HT1080 (cell line): Measurements from ENCODE around the gene STXBP4. TPM values are rescaled to one million over a fixed set of nuclear protein-coding genes. Genes with fewer than 3 reads are reported as not detected.
"Not testable (repeated sequence)": the region's sequence is repeated elsewhere in the genome, so short reads cannot be mapped to it uniquely, and the experiment has no call there.

Experiments used
- DNase-seq: peaks from one replicate; pipeline ENCODE4 v3.0.0-alpha.2; 2015; ENCODE audit warnings: low read depth
- total RNA-seq: library from RNA; depleted of rRNA; stranded (reverse); fragments of >200 nt; shearing (Covaris generic); gene quantifications from 2 replicates; pipeline ENCODE4 v1.2.3, GENCODE V29; 2014

The STXBP4 gene
- total RNA-seq, 1 experiment from 2014 or later: 1.9 TPM

DNA sequence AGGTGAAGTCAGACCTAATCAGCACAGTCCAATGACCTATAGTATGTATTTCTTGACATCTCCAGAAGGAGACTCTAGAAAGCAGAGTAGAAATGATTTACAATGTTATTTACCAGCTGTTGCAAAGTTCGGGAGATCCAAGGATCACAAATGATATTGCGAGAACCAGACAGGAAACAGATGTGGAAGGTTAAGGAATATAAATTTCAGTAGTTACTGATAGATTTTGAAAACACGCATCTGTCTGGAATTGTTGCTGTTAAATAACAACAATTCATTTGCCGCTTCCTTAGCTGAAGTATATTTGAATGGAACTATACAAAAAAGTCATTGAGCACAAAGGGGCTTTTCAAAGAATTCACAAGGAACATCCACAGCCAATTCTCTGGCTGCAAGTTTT lies 72.0 kb downstream of the STXBP4 start:
- DNase-seq: no peak

DNA sequence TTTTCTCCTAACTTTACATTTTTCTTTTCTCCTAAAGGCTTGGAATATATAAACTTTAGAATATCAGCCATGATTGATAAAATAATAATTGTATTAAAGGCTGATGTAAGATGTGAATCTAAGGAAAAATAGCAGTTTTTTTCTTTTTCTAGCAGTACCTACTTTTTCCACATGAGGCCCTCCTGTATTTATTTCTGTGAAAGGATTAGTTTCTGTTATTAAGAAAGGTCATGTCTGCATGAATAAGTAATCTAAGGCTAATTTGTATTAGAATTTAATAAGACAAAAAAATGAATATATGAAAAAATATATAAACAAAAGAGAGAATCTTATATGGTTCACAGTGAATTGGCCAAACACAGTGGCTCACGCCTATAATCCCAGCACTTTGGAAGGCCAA lies 85.3 kb downstream of the STXBP4 start:
- peak; percentile 2 for DNase-seq

DNA sequence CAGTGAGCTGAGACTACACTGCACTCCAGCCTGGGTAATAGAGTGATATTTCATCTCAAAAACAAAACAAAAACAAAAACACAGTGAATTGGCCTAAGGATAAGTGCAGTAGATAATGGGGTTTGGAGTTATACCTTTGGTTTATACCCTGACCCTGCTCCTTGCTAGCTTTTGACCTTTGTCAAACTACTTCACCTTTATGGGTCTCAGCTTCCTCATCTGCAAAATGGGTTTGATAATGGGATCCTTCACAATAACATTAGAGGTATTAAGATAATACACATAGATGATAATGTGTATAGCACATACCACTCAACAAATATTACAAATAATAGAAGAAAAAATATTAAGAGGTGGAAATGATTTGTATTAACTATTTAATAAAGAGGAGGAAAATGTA lies 85.9 kb downstream of the STXBP4 start:
- DNase-seq: no peak

DNA sequence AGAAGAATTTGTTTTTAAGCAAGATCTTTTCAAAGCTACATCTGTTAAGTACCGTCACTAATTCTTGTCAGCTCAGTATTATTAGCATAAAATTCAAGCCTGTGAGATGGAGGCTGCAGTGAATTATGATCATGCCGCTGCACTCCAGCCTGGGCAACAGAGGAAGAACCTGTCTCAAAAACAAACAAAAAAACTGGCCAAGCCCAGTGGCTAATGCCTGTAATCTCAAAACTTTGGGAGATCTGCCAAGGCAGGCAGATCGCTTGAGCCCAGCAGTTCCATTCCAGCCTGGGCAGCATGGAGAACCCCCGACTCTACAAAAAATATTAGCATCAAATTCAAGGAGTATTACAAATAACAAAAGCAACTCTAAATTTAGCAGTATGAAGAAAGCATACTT lies 88.0 kb downstream of the STXBP4 start:
- DNase-seq: no peak

DNA sequence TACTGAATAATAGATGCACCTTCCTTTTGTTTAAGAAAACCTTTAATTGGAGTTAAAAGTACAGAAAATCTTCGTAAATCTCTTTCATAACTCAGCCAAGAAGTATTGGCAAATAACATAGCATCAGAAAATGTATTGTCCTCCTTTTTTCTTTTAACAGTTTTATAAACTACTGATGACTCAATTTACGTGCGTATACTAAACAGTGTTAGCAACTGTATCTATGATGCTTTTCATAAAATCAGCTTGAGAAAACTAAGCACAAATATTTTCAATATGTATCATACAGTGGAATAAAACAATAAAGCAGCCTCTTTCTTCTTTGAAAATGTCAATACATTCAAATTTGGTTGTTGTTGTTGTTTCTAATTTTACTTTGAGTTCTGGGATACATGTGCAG lies 88.6 kb downstream of the STXBP4 start:
- DNase-seq: no peak

DNA sequence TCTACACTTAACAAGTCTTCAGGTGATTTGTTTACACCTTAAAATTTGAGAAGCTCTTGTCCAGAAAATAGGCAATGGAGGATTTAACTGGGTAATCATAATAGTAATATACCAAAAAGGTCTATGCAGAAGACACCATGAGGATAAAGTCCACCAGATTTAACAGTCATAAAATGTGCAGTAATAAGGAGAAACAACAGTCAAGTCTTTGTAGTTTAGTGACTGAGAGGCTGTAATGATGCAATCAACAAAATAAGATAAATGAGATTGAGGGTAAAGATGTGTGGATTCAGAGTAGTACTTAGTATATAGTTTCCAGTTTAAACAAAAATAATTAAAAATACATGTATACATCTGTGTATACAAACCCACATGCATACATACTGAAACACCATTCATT lies 91.2 kb downstream of the STXBP4 start:
- no peak for DNase-seq

DNA sequence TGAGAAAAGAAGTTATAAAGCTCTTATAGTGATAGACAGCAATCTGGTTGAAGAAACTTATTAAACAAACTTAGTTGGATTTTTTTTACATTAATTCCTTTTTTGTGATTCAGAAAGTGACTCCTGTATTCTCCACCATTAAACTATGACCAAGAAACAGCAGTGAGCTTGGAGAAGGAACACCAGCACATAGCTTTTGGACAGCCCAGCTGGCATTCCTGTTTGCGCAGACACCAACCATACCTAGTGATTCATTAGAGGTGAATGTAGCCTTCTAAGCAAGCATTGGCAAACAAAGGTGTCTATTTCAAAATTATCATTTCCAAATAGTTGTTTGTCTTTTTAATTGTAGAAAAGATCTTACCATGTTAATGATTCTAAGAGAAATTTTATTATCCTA lies 94.4 kb downstream of the STXBP4 start:
- peak; percentile 33 for DNase-seq

DNA sequence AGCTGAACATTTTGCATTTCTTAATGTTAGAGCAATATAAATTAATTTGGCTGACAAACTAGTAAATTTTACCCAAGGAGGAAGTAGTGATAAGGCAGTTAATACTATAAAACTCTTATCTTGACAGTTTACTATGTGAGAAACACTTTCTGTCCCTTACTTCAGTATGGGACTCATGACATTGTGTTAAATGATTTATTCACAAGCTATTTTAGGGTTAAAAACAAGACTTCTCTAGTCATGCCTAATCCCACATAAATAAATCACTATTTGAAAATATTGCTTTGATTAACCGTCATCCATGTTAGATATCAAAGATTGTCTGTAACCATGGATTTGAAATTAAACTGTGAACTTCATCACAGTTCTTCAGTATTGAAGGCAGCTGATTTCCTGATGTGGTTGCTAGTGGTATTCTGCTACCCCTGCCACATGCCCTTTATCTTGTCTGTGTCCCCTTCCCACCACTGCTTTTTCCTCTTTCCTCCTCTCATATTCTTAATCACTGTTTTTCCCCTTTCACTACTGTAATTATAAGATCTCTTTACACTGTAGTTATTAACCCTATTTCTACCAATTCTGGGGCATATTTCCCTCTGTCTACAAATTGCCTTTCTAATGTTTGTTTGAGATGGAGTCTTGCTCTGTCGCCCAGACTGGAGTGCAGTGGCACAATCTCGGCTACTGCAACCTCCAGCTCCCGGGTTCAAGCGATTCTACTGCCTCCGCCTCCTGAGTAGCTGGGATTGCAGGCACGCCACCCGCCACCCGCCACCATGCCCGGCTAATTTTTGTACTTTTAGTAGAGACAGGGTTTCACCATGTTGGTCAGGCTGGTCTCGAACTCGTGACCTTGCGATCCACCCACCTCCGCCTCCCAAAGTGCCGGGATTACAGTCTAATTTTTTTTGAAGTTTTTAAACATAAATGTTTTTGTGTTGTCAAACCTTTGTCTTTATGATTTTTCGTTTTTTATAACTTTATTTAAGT lies 95.6 kb downstream of the STXBP4 start:
- DNase-seq: no peak

DNA sequence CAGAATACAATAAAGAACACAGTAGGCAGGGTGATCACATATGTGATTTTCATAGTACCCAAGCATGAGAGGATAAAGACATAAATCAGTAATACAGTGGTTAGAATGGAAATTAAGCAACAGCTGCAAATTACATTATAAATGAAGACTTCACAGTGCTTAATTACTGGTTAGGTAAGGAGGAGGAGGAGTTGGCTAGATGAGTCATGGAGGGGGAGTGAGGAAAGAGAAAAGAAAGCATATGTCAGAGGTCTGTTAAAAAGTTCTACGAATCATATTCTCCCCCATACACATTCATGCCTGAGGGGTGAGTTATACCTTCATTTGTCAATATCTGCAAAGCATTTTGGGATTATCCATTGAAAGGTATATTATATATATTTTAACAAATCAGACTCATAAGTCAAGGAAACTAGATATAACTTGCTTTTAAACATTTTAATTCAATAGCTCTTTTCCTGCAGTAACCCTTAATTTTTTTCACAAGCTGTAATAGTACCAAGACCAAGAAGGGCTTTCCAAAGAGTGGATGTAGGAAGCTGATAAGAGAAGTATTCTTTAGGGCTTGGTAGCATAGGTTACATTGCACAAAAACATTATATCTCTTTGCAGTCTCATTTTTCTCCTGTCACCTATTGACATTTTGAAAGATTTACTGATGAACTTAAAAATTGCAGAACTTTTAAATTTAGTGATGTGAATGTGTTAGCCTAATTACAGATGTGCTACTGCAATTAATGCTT lies 99.3 kb downstream of the STXBP4 start:
- DNase-seq: peak; percentile 56

DNA sequence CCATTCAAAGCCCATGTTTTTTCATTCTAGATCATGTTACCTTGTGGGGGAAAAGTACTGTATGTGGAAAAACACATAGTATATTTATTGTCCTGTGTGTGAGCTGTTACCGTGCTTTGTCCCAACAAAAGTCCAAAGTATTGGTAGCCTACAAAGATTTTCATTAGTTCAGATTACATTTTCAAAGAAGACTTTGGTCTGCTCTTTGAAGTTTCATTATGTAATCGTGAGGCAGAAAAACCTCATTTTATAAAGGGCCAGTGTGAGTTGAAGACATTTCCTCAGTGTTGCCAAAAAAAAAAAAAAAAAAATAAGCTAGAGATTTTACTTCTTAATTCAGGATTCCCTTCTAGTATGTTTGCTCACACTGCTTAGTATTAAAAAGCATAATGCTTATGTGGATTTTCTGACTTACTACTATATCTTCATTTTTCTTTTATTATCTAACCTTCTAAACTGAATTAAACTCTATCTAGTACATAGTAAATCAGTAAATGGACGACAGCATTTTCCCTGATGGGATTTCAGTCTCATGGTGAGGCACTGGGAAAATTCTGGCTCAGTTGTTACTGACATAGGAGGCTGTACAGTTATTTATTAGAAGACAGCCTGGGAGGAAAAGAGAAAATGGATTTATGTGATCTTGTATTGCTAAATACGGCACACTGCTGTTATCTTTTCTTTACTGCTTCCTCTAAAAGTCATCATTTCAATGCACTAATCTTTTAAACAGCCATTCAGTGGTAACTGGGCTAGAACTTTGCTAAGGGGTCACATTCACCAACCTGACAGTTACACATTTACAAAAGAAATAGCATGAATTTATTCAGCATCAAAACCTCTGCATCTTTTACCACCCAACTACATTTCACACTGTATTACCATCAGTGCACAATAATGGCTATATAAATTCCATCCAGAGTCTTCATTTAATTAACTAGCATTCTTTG lies 100.6 kb downstream of the STXBP4 start:
- no peak for DNase-seq

DNA sequence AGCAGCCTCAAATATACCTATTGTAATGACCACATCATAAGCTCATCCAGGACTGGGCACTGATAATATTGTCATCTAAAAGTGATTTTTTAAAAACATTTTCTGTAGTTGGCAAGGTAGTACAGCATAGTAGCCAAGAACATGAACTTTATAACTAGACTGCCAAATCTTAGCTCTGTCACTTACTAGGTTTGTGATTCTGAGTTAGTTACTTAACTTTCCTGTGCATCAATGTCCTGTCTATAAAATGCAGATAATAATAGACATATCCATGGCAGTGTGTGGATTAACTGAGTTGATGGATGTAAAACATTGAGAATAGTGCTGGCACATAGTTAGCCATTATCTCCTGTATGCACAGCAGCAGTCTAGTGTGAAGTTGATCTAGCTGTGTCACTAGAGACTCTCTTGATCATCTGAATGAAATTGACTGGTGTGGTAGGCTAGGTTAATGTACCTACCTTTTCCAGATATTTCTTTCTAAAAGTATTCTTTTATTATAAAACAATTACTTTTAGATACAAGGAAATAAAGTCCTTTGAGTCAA lies 101.5 kb downstream of the STXBP4 start:
- no peak for DNase-seq

DNA sequence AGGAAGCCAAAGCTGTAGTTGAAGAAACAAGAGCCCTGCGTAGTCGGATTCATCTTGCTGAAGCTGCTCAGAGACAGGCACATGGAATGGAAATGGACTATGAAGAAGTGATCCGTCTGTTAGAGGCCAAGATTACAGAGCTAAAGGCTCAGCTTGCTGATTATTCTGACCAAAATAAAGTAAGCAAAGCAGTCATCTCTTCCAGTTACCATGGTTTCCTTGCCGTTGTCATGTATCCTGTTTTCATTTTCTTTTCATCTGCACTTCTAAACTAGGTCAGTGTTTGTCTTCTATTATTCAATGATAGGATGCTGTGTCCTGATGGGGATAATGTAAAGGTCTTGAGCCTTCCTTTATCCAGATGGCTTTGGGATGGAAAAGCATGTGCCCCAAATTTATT lies 104.3 kb downstream of the STXBP4 start:
- DNase-seq: no peak

DNA sequence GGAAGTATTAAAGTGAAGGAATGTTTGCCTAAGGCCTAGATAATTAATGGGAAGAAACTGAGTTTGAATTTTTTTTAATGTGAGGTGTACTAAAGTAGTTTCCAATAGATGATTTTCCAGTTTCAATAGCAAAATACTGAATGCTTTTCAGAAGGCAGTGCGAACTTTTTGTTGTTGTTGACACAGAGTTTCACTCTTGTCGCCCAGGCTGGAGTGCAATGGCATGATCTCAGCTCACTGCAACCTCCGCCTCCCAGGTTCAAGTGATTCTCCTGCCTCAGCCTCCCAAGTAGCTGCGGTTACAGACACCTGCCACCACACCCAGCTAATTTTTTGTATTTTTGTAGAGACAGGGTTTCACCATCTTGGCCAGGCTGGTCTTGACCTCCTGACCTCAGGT lies 104.9 kb downstream of the STXBP4 start:
- DNase-seq: not testable (repeated sequence)

DNA sequence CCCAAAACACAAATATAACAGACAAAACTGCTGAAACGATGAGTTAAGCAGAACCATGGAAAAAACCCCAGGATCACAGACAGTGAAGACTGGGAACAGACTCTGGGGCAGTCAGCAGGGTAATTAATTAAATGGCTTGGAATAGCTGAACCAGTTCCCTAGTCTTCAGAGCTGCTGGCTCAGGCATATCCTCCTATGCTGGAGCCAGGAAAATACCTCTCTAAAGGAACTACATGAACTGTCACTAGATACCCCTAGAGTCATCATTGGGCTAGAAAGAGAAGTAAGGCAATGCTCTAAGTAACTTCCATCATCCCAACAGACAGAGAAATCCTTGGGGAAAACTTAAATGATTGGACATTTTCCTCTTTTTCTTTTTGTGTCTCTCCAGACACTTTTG lies 113.0 kb downstream of the STXBP4 start:
- DNase-seq: no peak

DNA sequence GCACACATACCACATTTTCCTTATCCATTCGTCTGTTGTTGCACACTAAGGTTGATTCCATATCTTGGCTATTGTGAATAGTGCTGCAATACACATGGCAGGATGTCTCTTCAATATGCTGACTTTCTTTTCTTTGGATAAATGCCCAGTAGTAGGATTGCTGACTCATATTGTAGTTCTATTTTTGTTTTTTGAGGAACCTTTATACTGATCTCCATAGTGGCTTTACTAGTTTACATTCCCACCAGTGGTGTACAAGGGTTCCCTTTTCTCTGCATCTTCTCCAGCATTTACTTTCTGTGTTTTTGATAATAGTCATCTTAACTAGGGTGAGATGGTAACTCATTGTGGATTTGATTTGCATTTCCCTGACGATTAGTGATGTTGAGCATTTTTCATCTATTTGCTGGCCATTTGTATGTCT lies 118.1 kb downstream of the STXBP4 start:
- DNase-seq: peak; percentile 87

DNA sequence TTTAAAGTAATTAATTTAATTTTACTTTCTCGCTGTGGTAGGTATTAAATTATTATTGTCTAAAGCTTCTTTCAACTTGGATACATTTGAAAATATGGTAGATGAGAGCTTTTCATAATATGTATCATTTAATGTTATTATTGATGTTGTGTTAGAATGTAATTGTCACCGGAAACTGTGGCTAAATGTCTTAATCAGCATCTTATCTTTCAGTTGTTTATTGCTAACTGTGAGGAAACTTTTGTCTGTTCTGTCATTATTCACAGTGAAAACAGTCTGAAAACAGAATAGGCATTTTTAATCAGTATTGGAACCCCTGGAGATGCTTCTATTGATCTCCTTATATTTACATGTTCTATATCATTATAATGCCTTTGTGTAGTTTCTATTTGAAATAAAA lies 120.7 kb downstream of the STXBP4 start:
- DNase-seq: no peak

DNA sequence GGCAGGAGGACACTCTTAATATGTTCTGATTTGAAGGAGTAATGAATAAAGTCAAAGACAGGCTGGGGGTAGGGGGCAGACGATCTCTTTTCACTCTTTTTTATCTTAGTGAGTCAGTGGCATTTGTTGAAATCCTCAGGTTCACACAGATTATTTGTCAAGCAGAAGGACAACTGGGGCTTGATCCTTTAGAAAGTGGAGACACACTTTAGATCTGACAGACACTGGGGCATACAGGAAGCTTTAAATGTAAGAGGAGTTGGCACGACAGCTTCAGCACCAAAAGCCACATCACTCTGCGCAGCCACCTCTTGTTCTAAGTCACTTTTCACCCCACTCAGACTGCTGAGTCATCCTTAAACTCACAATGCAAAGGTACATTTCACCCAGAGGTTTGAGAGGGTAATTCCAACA lies 121.5 kb downstream of the STXBP4 start:
- DNase-seq: peak; percentile 32

DNA sequence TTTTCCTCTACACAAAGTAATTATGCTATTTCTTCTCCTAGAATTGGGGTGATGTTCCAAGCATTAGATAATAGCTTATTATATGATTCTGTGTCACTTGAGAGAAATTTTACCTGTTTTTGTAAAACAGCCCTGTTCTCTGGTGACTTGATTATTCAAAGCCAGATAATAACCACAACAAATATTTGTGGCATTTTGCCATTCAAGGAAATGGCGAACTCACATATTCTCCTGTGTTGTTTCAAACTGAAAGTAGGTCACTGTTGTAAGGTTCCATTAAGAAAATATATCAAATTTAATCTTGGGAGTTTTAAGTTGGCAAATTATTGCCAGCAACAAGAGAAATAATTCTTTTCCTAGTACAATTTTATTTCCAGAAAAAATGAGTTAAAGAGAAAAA lies 124.8 kb downstream of the STXBP4 start:
- DNase-seq: no peak

DNA sequence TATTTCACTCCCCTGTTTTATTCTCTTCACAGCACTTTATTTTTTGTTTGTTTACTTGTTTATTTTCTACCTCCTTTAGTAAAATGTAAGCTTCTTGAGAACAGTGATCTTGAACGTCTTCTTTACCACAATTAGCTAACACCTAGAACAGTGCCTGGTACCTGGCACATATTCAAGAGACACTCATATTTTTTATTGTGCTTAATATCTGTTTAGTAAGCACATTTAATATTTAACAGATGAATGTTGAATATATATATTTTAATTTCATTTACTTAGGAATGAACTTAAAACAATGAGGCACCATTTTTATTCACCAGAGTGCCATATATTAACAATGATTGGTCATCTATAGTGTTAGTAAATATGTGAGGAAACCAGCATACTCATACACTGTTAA lies 130.2 kb downstream of the STXBP4 start:
- DNase-seq: no peak

DNA sequence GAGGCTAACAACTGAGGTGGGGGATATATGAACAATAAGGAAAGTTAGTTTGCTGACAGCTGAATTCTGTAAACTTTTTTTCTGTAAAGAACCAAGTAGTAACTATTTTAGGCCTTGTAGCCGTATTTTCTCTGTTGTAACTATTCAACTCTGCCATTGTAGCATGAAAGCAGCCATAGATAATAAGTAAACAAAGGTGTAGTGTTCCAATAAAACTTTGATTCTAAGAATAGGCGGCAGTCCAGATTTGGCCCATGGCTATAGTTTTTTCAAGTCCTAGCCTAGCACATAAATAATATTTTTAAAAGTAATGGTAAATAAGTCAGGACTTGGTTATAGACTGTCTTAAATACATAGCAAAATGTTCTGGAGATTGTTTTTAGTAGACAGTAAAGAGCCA lies 142.0 kb downstream of the STXBP4 start:
- no peak for DNase-seq

DNA sequence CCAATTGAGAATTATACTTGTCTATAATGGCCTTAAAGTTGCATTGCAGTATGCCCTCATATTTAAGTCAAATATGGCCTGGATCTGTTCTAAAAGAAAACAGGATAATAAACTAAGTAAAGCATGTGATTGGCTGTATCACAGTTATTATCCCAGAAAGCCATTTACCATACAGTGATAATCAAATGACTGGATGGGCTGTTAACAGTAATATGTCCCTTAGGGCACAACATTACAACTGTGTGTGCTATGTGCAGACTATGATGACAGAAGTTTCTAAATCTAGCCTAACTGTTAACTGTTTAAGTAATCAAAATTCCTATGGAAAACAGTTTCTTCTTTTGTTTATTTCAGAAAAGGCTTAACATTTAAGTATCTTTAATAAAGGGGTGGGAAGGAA lies 145.7 kb downstream of the STXBP4 start:
- DNase-seq: no peak
